ENCODE data around the gene LRRC31.

GRCh38 chr3:169907476-169907875 is 37.7 kb upstream of the LRRC31 start:
- no peak for TF ChIP-seq CTCF (IDR thresholded peaks at IDR 0.05; ENCODE audit: low read depth, low read length, poor library complexity, severe bottlenecking)
- no peak for TF ChIP-seq EZH2phosphoT487 (IDR thresholded peaks at IDR 0.05; ENCODE audit: borderline replicate concordance, low read length)

Measured in DOHH2 (cell line).